ENCODE results near the gene CYB5R4. TPM values are rescaled to one million over a fixed set of nuclear protein-coding genes. Genes with fewer than 3 reads are reported as not detected.

The CYB5R4 gene
- total RNA-seq, 3 donors from 2014 or later (not counting 1 experiment from before 2014, with no cell fraction given): 34.0 to 40.5 (median 34.5) TPM

- intact Hi-C loops (cut with micrococcal nuclease): no loop called here
- H3K9me3 Mint-ChIP-seq: peaks cover 2 to 7% of the 10 kb centered on the region in 2 donors
- DNase-seq: no peak
Observed at GRCh38 chr6:83970582-83970981, 111.1 kb downstream of the CYB5R4 start.

GRCh38 chr6:83974409-83975050 is 115.0 kb downstream of the CYB5R4 start:
- Mint-ChIP-seq H3K27ac (no peak overlapping the region), H3K4me3 (no peak overlapping the region), H3K4me1 (no peaks in the 10 kb centered on the region), H3K27me3 (ENCODE audit: low read depth in 2 of 2) (no peaks in the 10 kb centered on the region), H3K36me3 (peaks cover 9% of the 10 kb centered on the region), H3K9me3 (peaks cover 3 to 4% of the 10 kb centered on the region in 2 donors)
- WGBS (ENCODE audit: insufficient coverage): 3% methylated on average over 2 of the region's 3 CpGs
- H3K9me3 ChIP-seq (ENCODE audit: control insufficient read depth, insufficient read depth, low read length): no peaks in the 10 kb centered on the region
- intact Hi-C loops (cut with micrococcal nuclease): no loop called here
- no peak for ATAC-seq
- no peak overlapping the region for H3K27ac ChIP-seq (ENCODE audit: low read length)
- TF ChIP-seq CTCF (IDR thresholded peaks at IDR 0.05): no peak
- H3K36me3 ChIP-seq (ENCODE audit: control insufficient read depth, insufficient read depth, low read length): no peaks in the 10 kb centered on the region
- no peaks in the 10 kb centered on the region for H3K4me1 ChIP-seq (ENCODE audit: control insufficient read depth, insufficient read depth, low read length)
- H3K4me3 ChIP-seq (ENCODE audit: low read length): no peak overlapping the region
- no peaks in the 10 kb centered on the region for H3K27me3 ChIP-seq (ENCODE audit: control insufficient read depth, insufficient read depth, low read length)
- no peak for DNase-seq

More at GRCh38 chr6:83970582-83970981, 111.1 kb downstream of the CYB5R4 start:
- Mint-ChIP-seq H3K36me3 (peaks cover 6% of the 10 kb centered on the region), H3K4me1 (no peaks in the 10 kb centered on the region), H3K27me3 (ENCODE audit: low read depth in 2 of 2) (no peaks in the 10 kb centered on the region), H3K4me3 (no peak overlapping the region), H3K27ac (no peak overlapping the region)
- H3K9me3 ChIP-seq (ENCODE audit: control insufficient read depth, insufficient read depth, low read length): no peaks in the 10 kb centered on the region
- TF ChIP-seq CTCF (IDR thresholded peaks at IDR 0.05): no peak
- H3K4me1 ChIP-seq (ENCODE audit: control insufficient read depth, insufficient read depth, low read length): no peaks in the 10 kb centered on the region
- no peak overlapping the region for H3K27ac ChIP-seq (ENCODE audit: low read length)
- H3K4me3 ChIP-seq (ENCODE audit: low read length): no peak overlapping the region
- H3K27me3 ChIP-seq (ENCODE audit: control insufficient read depth, insufficient read depth, low read length): no peaks in the 10 kb centered on the region
- ATAC-seq: no peak
- H3K36me3 ChIP-seq (ENCODE audit: control insufficient read depth, insufficient read depth, low read length): no peaks in the 10 kb centered on the region

- peaks cover 9% of the 10 kb centered on the region for H3K36me3 Mint-ChIP-seq
- no peak overlapping the region for H3K27ac Mint-ChIP-seq
- no peak for TF ChIP-seq CTCF (IDR thresholded peaks at IDR 0.05)
- peaks cover 2 to 5% of the 10 kb centered on the region in 2 donors for H3K9me3 Mint-ChIP-seq
- WGBS (ENCODE audit: insufficient coverage): 95% methylated on average over 5 of the region's 5 CpGs
- no peaks in the 10 kb centered on the region for H3K27me3 Mint-ChIP-seq (ENCODE audit: low read depth in 2 of 2)
- Histone ChIP-seq H3K4me1 (ENCODE audit: control insufficient read depth, insufficient read depth, low read length) (no peaks in the 10 kb centered on the region), H3K36me3 (ENCODE audit: control insufficient read depth, insufficient read depth, low read length) (no peaks in the 10 kb centered on the region), H3K9me3 (ENCODE audit: control insufficient read depth, insufficient read depth, low read length) (no peaks in the 10 kb centered on the region), H3K4me3 (ENCODE audit: low read length) (no peak overlapping the region), H3K27ac (ENCODE audit: low read length) (no peak overlapping the region), H3K27me3 (ENCODE audit: control insufficient read depth, insufficient read depth, low read length) (no peaks in the 10 kb centered on the region)
- intact Hi-C loops (cut with micrococcal nuclease): no loop called here
- no peak for DNase-seq
- no peak overlapping the region for H3K4me3 Mint-ChIP-seq
- ATAC-seq: no peak
- H3K4me1 Mint-ChIP-seq: no peaks in the 10 kb centered on the region
Observed at GRCh38 chr6:83976037-83976755, 116.7 kb downstream of the CYB5R4 start.

Measured in natural killer cell (primary cell).